ENCODE measurements around the gene CARD10.

- TF ChIP-seq TAF1 (IDR thresholded peaks at IDR 0.05; ENCODE audit: low read depth, low read length): no peak
- TF ChIP-seq, protein P1, sequence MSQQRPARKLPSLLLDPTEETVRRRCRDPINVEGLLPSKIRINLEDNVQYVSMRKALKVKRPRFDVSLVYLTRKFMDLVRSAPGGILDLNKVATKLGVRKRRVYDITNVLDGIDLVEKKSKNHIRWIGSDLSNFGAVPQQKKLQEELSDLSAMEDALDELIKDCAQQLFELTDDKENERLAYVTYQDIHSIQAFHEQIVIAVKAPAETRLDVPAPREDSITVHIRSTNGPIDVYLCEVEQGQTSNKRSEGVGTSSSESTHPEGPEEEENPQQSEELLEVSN (IDR thresholded peaks at IDR 0.05): no peak
- no peak; a peak in 1 of 4 replicates for TF ChIP-seq CTCF (IDR thresholded peaks at IDR 0.05; ENCODE audit: control extremely low read depth in 1 of 3, insufficient read depth in 1 of 3, low read depth in 1 of 3, low read length in 3 of 3)
- no peak for TF ChIP-seq POLR2AphosphoS5 (IDR thresholded peaks at IDR 0.05; ENCODE audit: low read depth, low read length)
- no peak for TF ChIP-seq HDAC2 (IDR thresholded peaks at IDR 0.05; ENCODE audit: borderline replicate concordance in 1 of 2, low read depth in 2 of 2, low read length in 2 of 2)
These were observed 3.3 kb downstream of the CARD10 start for GRCh38 chr22:37515901-37516300.
